B cell (primary cell): ENCODE measurements around the gene ATIC. TPM values are rescaled to one million over a fixed set of nuclear protein-coding genes. Genes with fewer than 3 reads are reported as not detected.

ENCODE experiments used
- ATAC-seq: fragments of 200-7000 bp; cut with Tn5 transposase; one replicate; pipeline ENCODE4 v1.10.0; 2021; ENCODE audit warnings: low read depth, mild to moderate bottlenecking, moderate number of reproducible peaks, moderate library complexity
- CTCF ChIA-PET: fragments of 350-600 bp; sonication (Branson Sonifier 250); formaldehyde crosslinking; loops from one replicate; lab custom pipeline; 2021; ENCODE audit warnings: antibody characterized with exemption, inconsistent platforms; lab: Charles Lee
- POLR2A ChIA-PET: fragments of 350-600 bp; sonication (Branson Sonifier 250); formaldehyde crosslinking; loops from one replicate; lab custom pipeline; 2021; ENCODE audit warnings: antibody characterized with exemption; lab: Charles Lee
- DNase-seq: peaks from one replicate; pipeline ENCODE4 v3.0.0; 2013
- H2AFZ ChIP-seq: 2 replicates; pipeline ENCODE4 v1.6.1; 2012; ENCODE audit warnings: mild to moderate bottlenecking, low read depth, low read length; ENCODE audit not compliant: insufficient read depth, poor library complexity, severe bottlenecking
- H3K27ac ChIP-seq, 2 donors: 1 replicate in 1 of 2; 2 replicates in 1 of 2; pipeline ENCODE4 v1.5.1; 2012 to 2013; ENCODE audit warnings: low read length in 2 of 2, mild to moderate bottlenecking in 2 of 2, moderate library complexity in 1 of 2
- H3K27me3 ChIP-seq, 4 experiments: fragments of 200-600 bp in 1 of 4; sonication (generic) in 1 of 4; replicated peaks in 1 of 4; 1 replicate in 2 of 4; 2 replicates in 2 of 4; pipeline versions ENCODE4 v1.6.1 to v1.7.0; 2013 to 2016; ENCODE audit warnings: low read length in 3 of 4, mild to moderate bottlenecking in 2 of 4, mixed read lengths in 1 of 4, moderate library complexity in 1 of 4; ENCODE audit not compliant: insufficient read depth in 4 of 4, control insufficient read depth in 3 of 4; ENCODE audit errors: control extremely low read depth in 1 of 4
- H3K36me3 ChIP-seq, 2 experiments: replicated peaks in 1 of 2; 1 replicate in 1 of 2; 2 replicates in 1 of 2; pipeline versions ENCODE4 v1.6.1 to v1.7.1; 2013; ENCODE audit warnings: low read length in 1 of 2; ENCODE audit not compliant: insufficient read depth in 2 of 2, control insufficient read depth in 1 of 2; ENCODE audit errors: control extremely low read depth in 1 of 2, extremely low read depth in 1 of 2
- H3K4me1 ChIP-seq, 2 donors: fragments of 200-600 bp in 1 of 2; sonication (generic) in 1 of 2; 1 replicate in 1 of 2; 2 replicates in 1 of 2; pipeline versions ENCODE4 v1.5.1 to v1.6.1; 2013 to 2017; ENCODE audit warnings: low read length in 2 of 2; ENCODE audit not compliant: control insufficient read depth in 2 of 2, insufficient read depth in 2 of 2
- H3K4me2 ChIP-seq: replicated peaks from 2 replicates; pipeline ENCODE3; 2012; ENCODE audit warnings: mild to moderate bottlenecking, low read depth, low read length; ENCODE audit not compliant: poor library complexity, severe bottlenecking
- H3K4me3 ChIP-seq, 5 experiments: fragments of 200-600 bp in 1 of 5; sonication (generic) in 1 of 5; 1 replicate in 3 of 5; 2 replicates in 2 of 5; pipeline versions ENCODE4 v1.5.1 to v1.7.0; 2011 to 2016; ENCODE audit warnings: low read length in 4 of 5, mild to moderate bottlenecking in 4 of 5, low read depth in 2 of 5, control low read depth in 1 of 5, moderate library complexity in 1 of 5; ENCODE audit not compliant: insufficient read depth in 1 of 5; ENCODE audit errors: control extremely low read depth in 1 of 5, extremely low read depth in 1 of 5
- H3K79me2 ChIP-seq: fragments of 200-600 bp; sonication (generic); one replicate; pipeline ENCODE4 v1.6.0; 2016; ENCODE audit warnings: low read length; ENCODE audit not compliant: control insufficient read depth, insufficient read depth
- H3K9ac ChIP-seq: fragments of 200-600 bp; sonication (generic); 2 replicates; pipeline ENCODE4 v1.6.1; 2017; ENCODE audit warnings: mild to moderate bottlenecking, low read length, moderate library complexity
- H3K9me3 ChIP-seq, 3 donors: one replicate each; pipeline versions ENCODE4 v1.6.1 to v1.7.1; 2013; ENCODE audit warnings: low read length in 2 of 3; ENCODE audit not compliant: control insufficient read depth in 2 of 3, insufficient read depth in 1 of 3; ENCODE audit errors: control extremely low read depth in 1 of 3
- H4K20me1 ChIP-seq: 2 replicates; pipeline ENCODE4 v1.6.0; 2012; ENCODE audit warnings: mild to moderate bottlenecking, low read length; ENCODE audit not compliant: insufficient read depth, control insufficient read depth, poor library complexity, severe bottlenecking
- H3K27ac Mint-ChIP-seq: one replicate; pipeline ENCODE4 v1.8.0; 2021; ENCODE audit warnings: mixed read lengths
- H3K27me3 Mint-ChIP-seq: one replicate; pipeline ENCODE4 v1.8.0; 2021; ENCODE audit warnings: mixed read lengths
- H3K4me1 Mint-ChIP-seq: one replicate; pipeline ENCODE4 v1.8.0; 2021; ENCODE audit warnings: mixed read lengths
- H3K4me3 Mint-ChIP-seq: one replicate; pipeline ENCODE4 v1.8.0; 2021; ENCODE audit warnings: mixed read lengths
- H3K9me3 Mint-ChIP-seq: one replicate; pipeline ENCODE4 v1.8.0; 2022; ENCODE audit warnings: mixed read lengths; ENCODE audit not compliant: insufficient read depth
- EZH2 ChIP-seq: IDR thresholded peaks from 2 replicates; pipeline ENCODE4 v1.6.1; 2012; ENCODE audit warnings: borderline replicate concordance, low read depth, mild to moderate bottlenecking, moderate library complexity, low read length; ENCODE audit not compliant: insufficient read depth, poor library complexity, severe bottlenecking
- WGBS: methylation state at CpG from one replicate; pipeline ENCODE4 v1.1.5; 2013; ENCODE audit warnings: missing lambda C conversion rate; ENCODE audit not compliant: insufficient coverage; 5-methylcytosine and 5-hydroxymethylcytosine counted together
- intact Hi-C: fragments of 100-400 bp; cut with micrococcal nuclease; formaldehyde crosslinking; loops from one replicate; pipeline ENCODE4 v1.10.0; 2022
- polyA plus RNA-seq: library from polyadenylated mRNA; depleted of rRNA; stranded (reverse); fragments of >200 nt; gene quantifications from 2 replicates; pipeline ENCODE4 v1.2.3, GENCODE V29; 2012
- total RNA-seq, 2 donors: library from RNA; stranded (reverse); fragments of 120-200 nt in 1 of 2; gene quantifications; 1 replicate in 1 of 2; 2 replicates in 1 of 2; pipeline versions ENCODE4 v1.2.3 to v1.2.4, GENCODE V29; 2013 to 2022
- TF ChIP-seq, protein P1 (sequence below): fragments of 200-600 bp; IDR thresholded peaks from one replicate; pipeline ENCODE4 v1.8.0; 2022; ENCODE audit warnings: antibody characterized with exemption, mild to moderate bottlenecking

ATIC gene
- total and polyA plus RNA-seq, 2 donors (not counting 1 experiment from before 2014, with no cell fraction given) = 55.4 to 80.4 TPM

- no peak overlapping the region for H2AFZ ChIP-seq
- CTCF ChIA-PET = no interaction called here
- no peak for TF ChIP-seq EZH2
- TF ChIP-seq, protein P1, sequence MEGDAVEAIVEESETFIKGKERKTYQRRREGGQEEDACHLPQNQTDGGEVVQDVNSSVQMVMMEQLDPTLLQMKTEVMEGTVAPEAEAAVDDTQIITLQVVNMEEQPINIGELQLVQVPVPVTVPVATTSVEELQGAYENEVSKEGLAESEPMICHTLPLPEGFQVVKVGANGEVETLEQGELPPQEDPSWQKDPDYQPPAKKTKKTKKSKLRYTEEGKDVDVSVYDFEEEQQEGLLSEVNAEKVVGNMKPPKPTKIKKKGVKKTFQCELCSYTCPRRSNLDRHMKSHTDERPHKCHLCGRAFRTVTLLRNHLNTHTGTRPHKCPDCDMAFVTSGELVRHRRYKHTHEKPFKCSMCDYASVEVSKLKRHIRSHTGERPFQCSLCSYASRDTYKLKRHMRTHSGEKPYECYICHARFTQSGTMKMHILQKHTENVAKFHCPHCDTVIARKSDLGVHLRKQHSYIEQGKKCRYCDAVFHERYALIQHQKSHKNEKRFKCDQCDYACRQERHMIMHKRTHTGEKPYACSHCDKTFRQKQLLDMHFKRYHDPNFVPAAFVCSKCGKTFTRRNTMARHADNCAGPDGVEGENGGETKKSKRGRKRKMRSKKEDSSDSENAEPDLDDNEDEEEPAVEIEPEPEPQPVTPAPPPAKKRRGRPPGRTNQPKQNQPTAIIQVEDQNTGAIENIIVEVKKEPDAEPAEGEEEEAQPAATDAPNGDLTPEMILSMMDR = no peak
Measured at GRCh38 chr2:215368493-215368809, 56.6 kb downstream of the ATIC start.

GRCh38 chr2:215369181-215369760 lies 57.4 kb downstream of the ATIC start:
- POLR2A ChIA-PET = no interaction called here

More at GRCh38 chr2:215368493-215368809, 56.6 kb downstream of the ATIC start:
- ATAC-seq (no peak), DNase-seq (no peak)
- H3K4me3 ChIP-seq = no peak overlapping the region
- no peaks in the 10 kb centered on the region for H3K4me1 ChIP-seq
- POLR2A ChIA-PET = no interaction called here
- H3K36me3 ChIP-seq = peaks cover 0 to 4% of the 10 kb centered on the region in 2 experiments
- no peak overlapping the region for H3K4me2 ChIP-seq
- H3K9ac ChIP-seq = no peak overlapping the region
- Mint-ChIP-seq H3K27ac (no peak overlapping the region), H3K27me3 (no peaks in the 10 kb centered on the region), H3K4me1 (no peaks in the 10 kb centered on the region), H3K9me3 (no peaks in the 10 kb centered on the region), H3K4me3 (no peak overlapping the region)
- no peaks in the 10 kb centered on the region for H3K9me3 ChIP-seq
- intact Hi-C loops = no loop called here
- H4K20me1 ChIP-seq = no peaks in the 10 kb centered on the region
- no peak overlapping the region for H3K27ac ChIP-seq
- no peaks in the 10 kb centered on the region for H3K79me2 ChIP-seq
- H3K27me3 ChIP-seq = no peaks in the 10 kb centered on the region

More at GRCh38 chr2:215369181-215369760, 57.4 kb downstream of the ATIC start:
- Histone ChIP-seq H2AFZ (no peak overlapping the region), H3K27ac (no peak overlapping the region), H3K4me2 (no peak overlapping the region), H4K20me1 (no peaks in the 10 kb centered on the region), H3K4me3 (no peak overlapping the region), H3K9me3 (no peaks in the 10 kb centered on the region), H3K27me3 (no peaks in the 10 kb centered on the region), H3K36me3 (peaks cover 0 to 4% of the 10 kb centered on the region in 2 experiments), H3K9ac (no peak overlapping the region), H3K4me1 (no peaks in the 10 kb centered on the region), H3K79me2 (no peaks in the 10 kb centered on the region)
- no CpG with 5 or more reads among the region's 3 CpGs for WGBS
- intact Hi-C loops = no loop called here
- DNase-seq (no peak), ATAC-seq (no peak)
- Mint-ChIP-seq H3K9me3 (peaks cover under 1% of the 10 kb centered on the region), H3K27me3 (no peaks in the 10 kb centered on the region), H3K27ac (no peak overlapping the region), H3K4me1 (no peaks in the 10 kb centered on the region), H3K4me3 (no peak overlapping the region)
- CTCF ChIA-PET = no interaction called here
- TF ChIP-seq, protein P1 = no peak
- no peak for TF ChIP-seq EZH2
